Transverse colon (tissue), 4 donors: ENCODE measurements around the gene PIM3. TPM values are rescaled to one million over a fixed set of nuclear protein-coding genes. Genes with fewer than 3 reads are reported as not detected.

Experiments used
- DNase-seq: peaks from one replicate; pipeline ENCODE4 v3.0.0-alpha.2; 2019
- H3K27ac ChIP-seq, 4 donors: fragments of 200-600 bp; sonication (generic); 2 replicates each; pipeline ENCODE4 v1.5.1; 2016 to 2018; ENCODE audit warnings: inconsistent platforms in 4 of 4
- H3K27me3 ChIP-seq: fragments of 200-600 bp; sonication (generic); 2 replicates; pipeline ENCODE4 v1.5.1; 2017; ENCODE audit warnings: inconsistent platforms
- H3K36me3 ChIP-seq, 4 donors: fragments of 200-600 bp; sonication (generic); 2 replicates each; pipeline ENCODE4 v1.5.1; 2017 to 2019; ENCODE audit warnings: inconsistent platforms in 4 of 4
- H3K4me1 ChIP-seq, 4 donors: fragments of 200-600 bp; sonication (generic); 2 replicates each; pipeline ENCODE4 v1.5.1; 2017 to 2020; ENCODE audit warnings: inconsistent platforms in 4 of 4
- H3K4me3 ChIP-seq, 4 donors: fragments of 200-600 bp; sonication (generic); 1 replicate in 1 of 4; 2 replicates in 3 of 4; pipeline versions ENCODE4 v1.5.1 to v1.6.1; 2017 to 2019; ENCODE audit warnings: inconsistent platforms in 4 of 4
- H3K9me3 ChIP-seq, 2 donors: fragments of 200-600 bp; sonication (generic); 2 replicates each; pipeline ENCODE4 v1.5.1; 2017 to 2019; ENCODE audit warnings: inconsistent platforms in 2 of 2
- EP300 ChIP-seq: sonication (generic); formaldehyde crosslinking; IDR thresholded peaks from one replicate; pipeline ENCODE4 v1.6.1; 2017; ENCODE audit warnings: antibody characterized with exemption, low read depth
- POLR2A ChIP-seq: fragments of 450-650 bp; IDR thresholded peaks from one replicate; pipeline ENCODE4 v1.6.1; 2016; ENCODE audit warnings: antibody characterized with exemption, mild to moderate bottlenecking, moderate library complexity
- POLR2AphosphoS5 ChIP-seq, 3 donors: sonication (generic); formaldehyde crosslinking; IDR thresholded peaks; one replicate each; pipeline ENCODE4 v1.6.1; 2016; ENCODE audit warnings: antibody characterized with exemption in 3 of 3
- WGBS, 2 donors: methylation state at CpG; one replicate each; pipeline ENCODE4 v1.1.5; 2018; ENCODE audit warnings: low coverage in 1 of 2; 5-methylcytosine and 5-hydroxymethylcytosine counted together
- in situ Hi-C, 4 donors: fragments of 200-750 bp; cut with MboI; loops; one replicate each; pipeline versions ENCODE4 v1.15.0 to v1.15.1; 2017; ENCODE audit warnings: low sequenced_read_pairs in 3 of 4, low pct_ligation_motif_present in 1 of 4, low pct_unique_long_range_greater_than_20kb in 1 of 4
- intact Hi-C: fragments of 100-400 bp; cut with DNase I; formaldehyde crosslinking; loops from one replicate; pipeline ENCODE4 v1.15.1; 2023; ENCODE audit warnings: low total_unique reads
- total RNA-seq, 4 donors: library from RNA; depleted of rRNA; stranded (reverse); fragments of >200 nt; gene quantifications; one replicate each; pipeline ENCODE4 v1.1.0, GENCODE V29; 2016
- TF ChIP-seq, protein P1 (sequence below), 5 experiments: fragments of 200-600 bp in 3 of 5; fragments of 450-650 bp in 2 of 5; sonication (generic) in 3 of 5; IDR thresholded peaks; 1 replicate in 2 of 5; 2 replicates in 3 of 5; pipeline ENCODE4 v1.5.1; 2016 to 2017; ENCODE audit warnings: antibody characterized with exemption in 5 of 5, inconsistent platforms in 3 of 5, mild to moderate bottlenecking in 2 of 5, moderate library complexity in 1 of 5

The PIM3 gene
- total RNA-seq, 4 donors from 2014 or later: 115 to 290 (median 147) TPM

DNA sequence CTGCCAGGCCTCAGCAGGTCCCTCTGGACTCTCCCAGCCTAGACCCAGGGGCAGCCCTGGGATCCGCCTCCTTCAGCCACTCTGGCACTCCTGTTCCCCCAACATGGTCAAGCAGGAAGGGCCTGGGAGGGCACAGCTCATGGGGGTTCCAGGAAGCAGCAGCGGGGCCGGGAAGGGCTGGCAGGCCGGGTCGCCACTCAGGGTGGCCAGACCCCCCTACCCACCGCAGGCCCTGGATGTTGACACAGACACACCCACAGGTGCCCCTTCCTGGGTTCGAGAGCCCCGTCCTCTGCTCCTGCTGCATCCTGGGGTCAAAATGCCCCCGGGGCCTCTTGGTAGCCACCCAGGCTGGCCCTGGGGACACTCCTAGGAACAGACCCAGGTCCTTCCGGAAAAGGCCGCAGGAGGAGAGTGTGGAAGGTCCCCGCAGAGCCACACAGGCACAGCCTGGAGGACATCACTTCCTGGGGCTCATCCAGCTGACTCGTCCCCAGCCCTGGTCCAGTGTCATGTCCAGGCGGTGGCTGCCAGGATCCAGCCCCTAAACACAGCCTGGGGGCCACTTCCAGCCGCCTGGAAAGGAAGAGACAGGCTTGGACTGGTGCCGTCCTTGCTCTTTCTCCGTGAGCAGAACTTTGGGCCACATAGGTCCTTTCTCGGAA is 6.8 kb upstream of the PIM3 start:
- H3K36me3 ChIP-seq: no peaks in the 10 kb centered on the region
- TF ChIP-seq EP300 (no peak), POLR2A (no peak), POLR2AphosphoS5 (IDR thresholded peaks at IDR 0.05) (no peak)
- TF ChIP-seq, protein P1, sequence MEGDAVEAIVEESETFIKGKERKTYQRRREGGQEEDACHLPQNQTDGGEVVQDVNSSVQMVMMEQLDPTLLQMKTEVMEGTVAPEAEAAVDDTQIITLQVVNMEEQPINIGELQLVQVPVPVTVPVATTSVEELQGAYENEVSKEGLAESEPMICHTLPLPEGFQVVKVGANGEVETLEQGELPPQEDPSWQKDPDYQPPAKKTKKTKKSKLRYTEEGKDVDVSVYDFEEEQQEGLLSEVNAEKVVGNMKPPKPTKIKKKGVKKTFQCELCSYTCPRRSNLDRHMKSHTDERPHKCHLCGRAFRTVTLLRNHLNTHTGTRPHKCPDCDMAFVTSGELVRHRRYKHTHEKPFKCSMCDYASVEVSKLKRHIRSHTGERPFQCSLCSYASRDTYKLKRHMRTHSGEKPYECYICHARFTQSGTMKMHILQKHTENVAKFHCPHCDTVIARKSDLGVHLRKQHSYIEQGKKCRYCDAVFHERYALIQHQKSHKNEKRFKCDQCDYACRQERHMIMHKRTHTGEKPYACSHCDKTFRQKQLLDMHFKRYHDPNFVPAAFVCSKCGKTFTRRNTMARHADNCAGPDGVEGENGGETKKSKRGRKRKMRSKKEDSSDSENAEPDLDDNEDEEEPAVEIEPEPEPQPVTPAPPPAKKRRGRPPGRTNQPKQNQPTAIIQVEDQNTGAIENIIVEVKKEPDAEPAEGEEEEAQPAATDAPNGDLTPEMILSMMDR (IDR thresholded peaks at IDR 0.05): no peak
- DNase-seq: no peak
- H3K27me3 ChIP-seq: no peaks in the 10 kb centered on the region
- no peaks in the 10 kb centered on the region for H3K9me3 ChIP-seq
- 80% methylated on average over 13 of the region's 18 CpGs; no CpG with 5 or more reads in 1 of the 2 donors for WGBS, 2 donors
- peaks cover 19 to 50% (median 39%) of the 10 kb centered on the region in 4 donors for H3K4me1 ChIP-seq
- H3K4me3 ChIP-seq: no peak overlapping the region
- intact Hi-C loops: no loop called here
- peak overlapping the region; percentile 90 to 97 (median 94) for H3K27ac ChIP-seq
- in situ Hi-C loops: loop anchor here in 1 of 4 donors (25.0 kb wide), 1 partner anchor 92 kb away; the partner anchor contains the start of gene ZBED4

DNA sequence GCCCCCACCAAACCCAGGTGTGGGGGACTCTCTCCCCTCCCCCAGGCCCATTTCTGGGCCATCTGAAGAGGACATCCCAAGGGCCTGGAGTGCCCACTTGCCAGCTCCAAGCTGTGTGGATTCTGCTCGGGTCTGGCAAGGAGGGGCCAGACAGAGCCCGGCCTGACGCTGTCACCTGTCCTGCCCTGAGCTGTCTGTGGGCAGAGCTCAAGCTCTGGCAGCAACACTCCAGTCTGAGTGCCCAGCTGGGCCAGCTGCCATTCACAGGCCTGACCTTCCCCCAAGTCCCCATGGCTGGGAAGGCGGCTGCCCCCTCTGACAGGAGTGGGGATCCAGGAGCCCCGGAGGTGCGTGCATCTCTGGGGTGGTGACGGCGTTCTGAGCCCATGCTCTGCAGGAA is 6.2 kb upstream of the PIM3 start:
- in situ Hi-C loops: loop anchor here in 1 of 4 donors (25.0 kb wide), 1 partner anchor 92 kb away; the partner anchor contains the start of gene ZBED4
- WGBS, 2 donors: 85% methylated on average over 8 of the region's 8 CpGs; no CpG with 5 or more reads in 1 of the 2 donors
- intact Hi-C loops: no loop called here
- Histone ChIP-seq H3K4me1 (peaks cover 23 to 55% (median 42%) of the 10 kb centered on the region in 4 donors), H3K9me3 (no peaks in the 10 kb centered on the region), H3K36me3 (no peaks in the 10 kb centered on the region), H3K4me3 (no peak overlapping the region), H3K27ac (no peak overlapping the region), H3K27me3 (no peaks in the 10 kb centered on the region)
- DNase-seq: no peak
- TF ChIP-seq POLR2AphosphoS5 (IDR thresholded peaks at IDR 0.05): no peak
- TF ChIP-seq EP300: no peak
- TF ChIP-seq, protein P1 (IDR thresholded peaks at IDR 0.05): no peak
- no peak for TF ChIP-seq POLR2A

DNA sequence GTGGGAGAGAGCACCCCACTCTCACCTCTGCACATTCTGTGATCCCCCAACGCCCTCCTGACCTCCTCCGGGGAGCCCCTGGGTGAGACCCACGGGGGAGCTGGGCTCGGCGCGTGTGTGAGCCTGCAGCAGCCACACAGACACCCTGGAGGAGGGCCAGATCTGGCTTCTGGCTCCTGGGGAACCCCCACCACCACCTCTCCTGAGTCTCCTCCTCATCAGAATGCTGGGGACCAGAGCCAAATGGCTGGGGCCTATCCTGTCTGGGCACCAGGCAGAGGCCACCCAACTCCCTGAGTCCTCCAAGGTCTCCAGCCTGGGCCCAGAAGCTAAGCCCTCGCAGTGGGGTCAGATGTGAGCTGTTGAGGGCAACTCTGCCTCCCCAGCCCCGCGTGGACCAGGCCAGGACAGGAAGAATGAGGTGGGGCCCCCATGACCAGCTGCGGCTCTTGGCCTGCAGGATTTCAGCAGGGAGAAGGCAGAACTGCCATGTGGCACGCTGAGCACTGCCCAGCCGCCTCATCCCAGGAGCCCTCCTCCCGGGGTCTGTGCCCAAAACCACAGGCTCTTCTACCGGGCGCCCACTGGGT is 5.5 kb upstream of the PIM3 start:
- H3K27me3 ChIP-seq: no peaks in the 10 kb centered on the region
- TF ChIP-seq POLR2A (no peak), POLR2AphosphoS5 (IDR thresholded peaks at IDR 0.05) (no peak), EP300 (no peak)
- TF ChIP-seq, protein P1 (IDR thresholded peaks at IDR 0.05): no peak
- no peak overlapping the region for H3K4me3 ChIP-seq
- no peak for DNase-seq
- 87% methylated on average over 15 of the region's 15 CpGs; no CpG with 5 or more reads in 1 of the 2 donors for WGBS, 2 donors
- in situ Hi-C loops: loop anchor here in 1 of 4 donors (25.0 kb wide), 1 partner anchor 93 kb away; the partner anchor contains the start of gene ZBED4
- H3K4me1 ChIP-seq: peaks cover 20 to 55% (median 41%) of the 10 kb centered on the region in 4 donors
- H3K36me3 ChIP-seq: no peaks in the 10 kb centered on the region
- intact Hi-C loops: no loop called here
- H3K27ac ChIP-seq: no peak overlapping the region
- no peaks in the 10 kb centered on the region for H3K9me3 ChIP-seq
